Measurements from ENCODE around the gene NDUFS8.

NDUFS8 gene

DNA sequence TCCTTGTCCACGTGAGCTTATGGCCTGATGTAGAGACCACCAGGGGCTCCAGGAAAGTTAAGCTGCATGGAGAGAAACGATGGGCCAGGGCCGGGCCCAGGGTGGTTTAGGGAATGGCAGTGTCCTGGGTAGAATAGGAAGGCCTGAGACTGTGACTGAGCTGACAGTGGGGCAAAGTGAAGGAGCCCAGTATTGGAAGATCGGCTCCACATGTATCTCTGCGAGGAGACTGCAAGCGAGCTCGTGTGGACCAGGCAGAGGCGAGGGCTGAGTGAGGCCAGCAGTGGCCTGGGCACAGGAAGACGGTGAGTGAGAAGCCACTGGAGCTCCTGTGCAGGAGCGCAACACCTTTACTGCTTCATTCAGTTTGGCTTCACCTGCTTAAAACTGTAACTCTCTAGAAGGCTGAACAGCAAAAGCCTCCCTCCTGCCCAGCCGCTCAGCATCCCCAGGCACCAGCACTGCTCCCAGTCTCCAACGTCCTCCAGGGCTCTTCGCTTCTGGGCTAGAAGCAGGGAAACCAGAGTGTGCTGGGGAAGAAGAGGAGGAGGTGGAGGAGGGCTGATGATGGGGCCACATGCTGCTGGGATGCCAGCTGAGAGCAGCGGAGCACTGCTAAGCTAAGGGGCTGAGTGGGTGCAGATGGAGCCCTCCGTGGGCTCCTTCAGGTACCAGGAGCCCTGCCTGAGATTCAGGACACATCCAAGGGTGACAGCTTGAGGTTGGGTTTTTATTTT, 21.8 kb downstream of the NDUFS8 start:
- no peak for DNase-seq

DNA sequence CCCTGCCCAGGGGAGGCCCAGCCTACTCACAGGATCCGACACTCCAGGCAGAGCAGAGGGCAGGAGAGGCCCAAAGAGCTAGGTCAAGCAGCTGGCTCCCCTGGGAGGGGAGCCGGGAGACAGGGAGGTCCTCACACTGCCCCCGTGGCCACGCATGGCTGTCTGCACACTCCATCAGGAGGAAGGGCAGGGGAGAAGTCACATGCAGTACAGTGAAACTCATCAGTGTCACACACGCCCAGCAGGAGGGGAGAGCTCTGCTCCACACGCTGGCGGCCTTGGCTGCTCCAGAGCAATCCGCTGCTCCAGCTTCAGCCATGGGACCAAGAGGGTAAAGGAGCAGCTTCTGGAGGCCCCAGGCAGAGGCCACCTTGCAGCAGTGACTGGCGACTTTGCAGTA, 22.6 kb downstream of the NDUFS8 start:
- no peak for DNase-seq

- no peak for DNase-seq
Observed at GRCh38 chr11:68053981-68054812, 23.7 kb downstream of the NDUFS8 start.

DNA sequence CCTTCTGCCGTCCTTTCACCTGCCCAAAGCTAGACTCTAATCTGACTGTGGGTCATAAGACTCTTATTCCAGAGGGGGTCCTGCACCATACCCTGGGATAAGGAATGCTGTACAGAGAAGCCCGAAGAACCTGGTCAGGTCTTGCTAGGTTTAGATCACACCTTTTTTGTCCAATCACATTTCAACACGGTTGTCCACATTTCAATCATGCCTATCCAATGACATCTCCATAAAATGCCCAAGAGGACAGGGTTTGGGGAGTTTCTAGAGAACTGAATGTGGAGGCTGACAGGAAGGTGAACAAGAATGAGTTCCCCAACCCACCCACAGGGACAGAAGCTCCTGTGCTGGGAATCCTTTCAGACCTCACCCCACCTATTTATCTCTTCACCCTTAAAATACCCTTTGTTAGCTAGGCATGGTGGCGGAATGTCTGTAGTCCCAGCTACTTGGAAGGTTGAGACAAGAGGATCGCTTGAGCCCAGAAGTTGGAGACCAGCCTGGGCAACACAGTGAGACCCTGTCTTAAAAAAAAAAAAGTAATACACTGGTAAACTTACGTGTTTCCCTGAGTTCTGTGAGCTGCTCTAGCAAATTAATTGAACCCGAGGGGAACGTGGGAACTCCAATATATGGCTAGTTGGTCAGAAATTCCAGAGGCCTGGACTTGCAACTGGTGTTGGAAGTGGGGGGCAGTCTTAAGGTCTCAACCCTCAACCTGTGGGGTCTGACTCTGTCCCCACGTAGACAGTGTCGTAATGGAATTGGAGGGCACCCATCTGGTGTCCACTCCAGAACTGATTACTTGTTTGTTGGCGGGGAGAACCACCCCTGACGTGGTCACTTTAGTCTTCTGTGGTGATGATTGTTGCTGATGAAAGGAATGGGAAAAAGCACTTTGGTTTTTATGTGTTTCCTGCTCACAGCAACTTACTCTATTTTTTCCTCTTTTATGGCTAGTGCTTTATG, 26.1 kb downstream of the NDUFS8 start:
- no peak for DNase-seq

GRCh38 chr11:68057807-68058206, 27.3 kb downstream of the NDUFS8 start:
- no peak for DNase-seq

DNA sequence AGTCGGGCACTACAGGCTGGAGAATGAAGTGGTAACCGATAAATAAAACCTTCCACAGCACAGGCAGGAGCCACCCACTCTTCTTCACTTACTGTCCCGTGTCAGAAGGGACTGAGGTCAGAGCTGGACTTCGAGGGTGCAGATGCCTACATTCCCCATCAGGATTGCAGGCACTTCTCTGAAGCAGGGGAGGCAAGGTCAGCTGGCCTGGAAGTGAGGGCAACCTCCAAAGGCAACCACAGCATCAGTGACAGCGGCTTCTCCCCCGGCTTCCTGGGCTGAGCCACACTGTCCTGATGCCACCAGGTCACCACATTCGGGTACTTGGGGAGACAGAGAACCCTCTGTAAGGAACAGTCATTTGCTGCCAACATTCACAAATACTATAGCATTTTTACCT, 31.0 kb downstream of the NDUFS8 start:
- no peak for DNase-seq

DNA sequence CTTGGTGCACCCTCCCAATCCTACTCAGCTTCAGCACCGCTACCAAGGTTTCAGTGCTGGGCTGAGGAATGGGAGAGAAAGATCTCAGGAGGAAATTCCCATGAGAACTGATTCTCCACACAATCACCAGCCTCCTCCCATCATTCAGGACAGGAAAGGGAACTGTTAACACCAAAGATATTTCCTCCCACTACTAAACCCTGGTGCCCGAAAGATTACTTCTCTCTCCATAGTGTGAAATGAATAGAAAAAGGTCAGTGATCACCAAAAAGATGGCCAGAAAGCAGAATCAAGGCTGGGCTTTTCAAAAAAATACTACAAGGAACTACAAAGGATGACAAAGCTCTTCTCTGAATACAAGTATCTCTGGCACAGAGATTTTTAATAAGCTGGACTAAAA, 34.4 kb downstream of the NDUFS8 start:
- no peak for DNase-seq

GRCh38 chr11:68065841-68066240, 35.4 kb downstream of the NDUFS8 start:
- DNase-seq = no peak

DNA sequence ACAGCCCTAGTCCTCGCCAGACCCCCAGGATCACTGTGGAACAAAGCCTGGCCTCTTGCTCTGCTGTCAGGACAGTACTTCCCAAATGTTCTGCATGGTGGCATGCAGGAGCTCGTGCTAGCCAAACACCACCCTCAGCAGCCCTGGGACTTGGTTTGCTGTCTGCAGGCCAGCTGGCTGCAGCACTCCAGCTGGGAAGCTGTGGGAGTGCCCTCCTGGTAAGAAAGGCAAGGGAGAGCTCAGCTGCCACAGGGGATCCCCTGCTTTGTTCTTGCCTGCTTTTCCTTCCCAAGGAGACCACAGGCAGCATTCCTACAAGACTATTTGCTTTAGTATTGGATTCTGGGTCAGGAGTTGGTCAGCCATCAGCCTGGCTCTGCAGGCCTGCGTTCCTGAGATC, 36.3 kb downstream of the NDUFS8 start:
- DNase-seq = no peak

DNA sequence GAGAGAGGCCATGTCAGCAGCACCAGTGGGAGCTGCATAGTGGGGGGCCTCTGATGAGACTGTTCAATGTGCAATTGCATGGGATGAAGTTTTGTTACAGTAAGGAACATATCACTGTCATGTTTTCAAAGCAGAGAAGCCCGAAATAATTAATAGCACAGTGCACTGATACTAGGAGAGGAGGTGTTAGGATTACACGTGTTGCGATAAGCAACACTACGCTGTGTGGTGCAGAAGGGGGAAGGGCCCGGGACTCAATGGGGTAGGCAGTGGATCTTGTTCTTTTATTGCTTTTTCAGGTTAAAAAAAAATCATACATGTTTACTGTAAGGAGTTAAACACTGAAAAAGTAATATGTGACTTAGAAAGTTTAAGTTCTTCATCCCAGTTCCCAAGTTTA, 37.5 kb downstream of the NDUFS8 start:
- no peak for DNase-seq

GRCh38 chr11:68071281-68072048, 41.0 kb downstream of the NDUFS8 start:
- DNase-seq = no peak

GRCh38 chr11:68074584-68075352, 44.3 kb downstream of the NDUFS8 start:
- no peak for DNase-seq

DNA sequence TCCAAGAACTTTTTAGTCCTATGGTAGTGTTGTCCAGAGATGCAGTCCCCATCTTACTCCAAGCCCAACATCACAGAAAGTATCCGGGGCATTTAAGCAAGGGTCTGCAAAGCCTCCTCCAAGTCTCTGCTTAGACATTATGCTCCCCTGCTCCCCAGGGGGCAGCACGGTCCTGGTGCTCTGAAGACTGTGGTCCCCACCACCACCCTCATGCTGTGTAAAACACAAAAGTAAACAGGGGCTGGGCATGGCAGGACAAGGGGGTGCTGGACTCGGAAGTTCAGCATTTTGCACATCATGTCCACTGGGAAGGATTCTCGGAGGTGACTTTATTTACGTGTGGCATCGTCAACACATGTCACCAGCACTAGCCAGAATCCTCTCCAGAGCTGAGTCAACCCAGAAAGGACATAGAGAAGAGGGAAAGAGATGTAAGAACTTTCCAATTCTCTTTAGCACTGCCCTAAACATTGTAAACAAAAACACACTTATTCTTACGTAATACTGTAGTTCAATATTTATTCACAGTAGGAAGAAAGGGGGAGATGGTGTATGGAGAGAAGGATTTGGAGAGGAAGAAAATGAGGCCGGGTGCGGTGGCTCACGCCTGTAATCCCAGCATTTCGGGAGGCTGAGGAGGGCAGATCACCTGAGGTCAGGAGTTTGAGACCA, 46.0 kb downstream of the NDUFS8 start:
- DNase-seq = no peak

DNA sequence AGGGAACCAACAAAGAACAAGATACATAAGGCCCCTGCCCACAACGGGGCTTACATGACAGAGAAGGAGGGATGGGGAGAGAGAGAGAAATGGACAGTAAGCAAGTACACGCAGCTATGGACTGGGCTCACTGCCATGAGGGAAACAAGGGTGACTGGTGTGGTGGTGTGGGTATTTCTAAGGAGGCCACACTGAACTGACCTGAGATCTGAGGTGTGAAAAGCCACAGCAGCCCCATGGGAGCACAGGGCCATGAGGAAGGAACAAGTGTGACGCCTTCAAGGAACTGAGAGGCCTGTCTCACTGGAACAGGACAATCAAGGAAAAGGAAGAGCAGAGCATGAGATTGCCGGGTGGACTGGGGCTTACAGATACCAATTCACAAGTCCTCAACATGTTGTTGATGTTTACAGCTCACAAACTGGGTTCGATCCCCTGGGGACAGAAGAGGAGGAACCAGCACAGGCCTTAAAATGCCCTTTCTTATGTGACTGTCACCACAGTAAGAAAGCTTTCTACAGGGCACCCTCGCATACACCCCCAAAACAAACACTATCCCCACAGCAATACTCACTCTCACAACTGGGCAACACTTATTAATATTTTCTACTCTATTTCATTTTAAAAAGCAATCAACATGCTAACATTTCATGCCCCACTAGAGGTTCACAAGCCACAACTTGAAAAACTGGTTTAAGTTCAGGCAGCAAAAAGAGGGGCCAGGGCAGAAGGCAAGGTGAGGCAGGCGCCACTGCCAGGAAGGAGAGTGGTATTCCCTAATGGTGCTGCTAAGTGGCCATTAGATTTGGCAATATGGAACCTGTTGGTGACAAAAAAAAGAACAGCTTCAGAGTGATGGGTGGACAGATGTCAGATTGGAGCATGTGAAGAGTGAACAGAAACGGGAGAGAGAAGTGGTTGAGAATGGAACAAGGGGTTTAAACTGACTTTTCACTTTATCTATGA, 47.4 kb downstream of the NDUFS8 start:
- no peak for DNase-seq

DNA sequence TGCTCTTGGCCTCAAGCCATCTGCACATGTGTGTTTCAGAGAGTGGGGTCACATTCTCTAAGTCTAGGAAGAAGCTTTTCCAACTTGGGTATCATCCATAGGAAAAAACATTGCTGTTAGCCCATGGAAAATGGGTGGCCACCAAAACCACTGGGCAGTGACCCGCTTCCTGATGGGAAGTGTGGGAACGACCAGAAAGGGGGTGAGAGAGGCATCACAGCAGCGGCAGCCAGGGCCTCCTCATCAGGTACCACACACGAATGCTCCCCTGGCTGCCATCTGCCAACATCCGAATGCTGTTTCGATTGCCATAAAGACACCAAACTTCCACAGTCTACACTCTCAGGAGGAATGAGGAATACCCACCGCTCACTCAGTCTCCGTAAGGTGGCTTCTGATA, 50.4 kb downstream of the NDUFS8 start:
- no peak for DNase-seq

DNA sequence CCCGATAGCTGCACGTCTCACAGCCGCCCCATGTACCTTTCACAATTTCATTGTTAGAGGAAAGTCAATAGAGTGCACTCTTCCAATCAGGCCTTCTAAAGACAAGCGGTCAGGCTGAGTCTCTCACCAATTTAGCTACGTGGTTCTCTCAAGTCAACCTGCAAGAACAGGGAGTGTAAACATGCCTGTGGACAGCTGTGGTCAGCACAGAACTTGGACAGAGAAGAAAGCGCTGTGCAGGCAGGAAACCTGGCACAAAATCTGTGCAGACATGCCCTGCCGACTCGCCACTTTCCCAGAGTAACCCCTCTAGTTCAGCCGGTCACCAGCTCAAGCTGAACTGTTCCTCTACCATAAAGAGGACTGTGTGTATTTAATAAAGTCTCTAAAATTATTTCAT, 51.2 kb downstream of the NDUFS8 start:
- DNase-seq = no peak

DNA sequence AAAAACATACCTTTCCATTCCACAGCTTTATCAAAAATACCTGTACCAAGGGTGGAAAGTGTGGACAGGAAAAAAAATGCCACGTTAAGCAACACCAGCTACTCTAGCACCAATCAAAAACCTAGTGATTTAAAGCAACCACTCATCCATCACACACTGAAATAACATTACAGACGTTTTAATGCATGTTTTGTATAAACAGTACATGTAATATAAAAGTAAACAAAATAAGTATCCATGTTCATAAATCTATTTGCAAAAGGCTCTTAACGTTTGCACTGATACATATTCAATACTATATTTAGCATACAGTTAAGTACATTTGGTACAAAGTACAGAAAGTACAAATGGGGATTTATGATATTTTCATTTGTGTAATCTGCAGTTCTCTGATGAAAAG, 52.0 kb downstream of the NDUFS8 start:
- DNase-seq = no peak

- no peak for DNase-seq
Observed at GRCh38 chr11:68083517-68083916, 53.0 kb downstream of the NDUFS8 start.

Data from RPMI8226 (cell line).